Activated CD8-positive, alpha-beta memory T cell treated with anti-CD3 and anti-CD28 coated beads, Interleukin-2, amount 10 ng/mL, durations not matched to agents 7 days and 5 days (primary cell): ENCODE data around the gene CPTP. TPM values are rescaled to one million over a fixed set of nuclear protein-coding genes. Genes with fewer than 3 reads are reported as not detected.
A peak's percentile ranks its signal among the peaks of the same experiment; 100 is the strongest.

Experiments
- ATAC-seq: fragments of 150-1000 bp; cut with Tn5 transposase; one replicate; pipeline ENCODE4 v1.10.0; 2021; ENCODE audit warnings: moderate library complexity
- CTCF ChIA-PET: fragments of 350-600 bp; sonication (Branson Sonifier 250); formaldehyde crosslinking; loops from one replicate; lab custom pipeline; 2021; ENCODE audit warnings: antibody characterized with exemption; lab: Charles Lee
- DNase-seq: peaks from one replicate; pipeline ENCODE4 v3.0.0-alpha.2; 2020
- H3K27ac Mint-ChIP-seq: one replicate; pipeline ENCODE4 v1.8.0; 2021; ENCODE audit warnings: mild to moderate bottlenecking, mixed read lengths
- H3K27me3 Mint-ChIP-seq: one replicate; pipeline ENCODE4 v1.8.0; 2021; ENCODE audit warnings: mixed read lengths
- H3K36me3 Mint-ChIP-seq: one replicate; pipeline ENCODE4 v1.8.0; 2021; ENCODE audit warnings: mild to moderate bottlenecking, mixed read lengths
- H3K4me1 Mint-ChIP-seq: one replicate; pipeline ENCODE4 v1.8.0; 2021; ENCODE audit warnings: mixed read lengths
- H3K4me3 Mint-ChIP-seq: one replicate; pipeline ENCODE4 v1.8.0; 2021; ENCODE audit warnings: mild to moderate bottlenecking, moderate library complexity, mixed read lengths
- H3K9me3 Mint-ChIP-seq: one replicate; pipeline ENCODE4 v1.8.0; 2022; ENCODE audit warnings: low read depth, mixed read lengths
- total RNA-seq, 2 experiments: library from RNA; stranded (reverse); gene quantifications; one replicate each; pipeline ENCODE4 v1.2.3, GENCODE V29; 2021

CPTP gene
- total RNA-seq, 2 experiments from 2014 or later: 17.6 to 18.5 TPM

- H3K4me3 Mint-ChIP-seq: no peak overlapping the region
- CTCF ChIA-PET: interaction anchor here (1.2 to 1.6 kb wide), 3 partner anchors 10 to 173 kb away, joined by 4 to 7 read pairs (median 6); no protein-coding TSS in a partner anchor
These were observed 29.3 kb upstream of the CPTP start for GRCh38 chr1:1295154-1295923.

GRCh38 chr1:1296070-1297061 lies 28.2 kb upstream of the CPTP start:
- CTCF ChIA-PET: interaction anchor here (1.4 kb wide), 1 partner anchor 9 kb away, joined by 4 read pairs; no protein-coding TSS in a partner anchor
- H3K4me1 Mint-ChIP-seq: no peaks in the 10 kb centered on the region
- H3K4me3 Mint-ChIP-seq: no peak overlapping the region
- H3K27ac Mint-ChIP-seq: no peak overlapping the region
- no peaks in the 10 kb centered on the region for H3K9me3 Mint-ChIP-seq
- DNase-seq (no peak), ATAC-seq (no peak)
- H3K36me3 Mint-ChIP-seq: no peaks in the 10 kb centered on the region
- no peaks in the 10 kb centered on the region for H3K27me3 Mint-ChIP-seq

More at GRCh38 chr1:1295154-1295923, 29.3 kb upstream of the CPTP start:
- no peaks in the 10 kb centered on the region for H3K4me1 Mint-ChIP-seq
- ATAC-seq: no peak
- no peak for DNase-seq
- no peaks in the 10 kb centered on the region for H3K27me3 Mint-ChIP-seq
- H3K9me3 Mint-ChIP-seq: no peaks in the 10 kb centered on the region
- no peaks in the 10 kb centered on the region for H3K36me3 Mint-ChIP-seq
- H3K27ac Mint-ChIP-seq: no peak overlapping the region

- H3K4me1 Mint-ChIP-seq: no peaks in the 10 kb centered on the region
- H3K27me3 Mint-ChIP-seq: no peaks in the 10 kb centered on the region
- no peak overlapping the region for H3K27ac Mint-ChIP-seq
- CTCF ChIA-PET: no interaction called here
- ATAC-seq (no peak), DNase-seq (no peak)
- no peaks in the 10 kb centered on the region for H3K36me3 Mint-ChIP-seq
- no peak overlapping the region for H3K4me3 Mint-ChIP-seq
- H3K9me3 Mint-ChIP-seq: no peaks in the 10 kb centered on the region
These were observed 26.7 kb upstream of the CPTP start for GRCh38 chr1:1297802-1298424.

GRCh38 chr1:1298861-1299685 lies 25.5 kb upstream of the CPTP start:
- no peaks in the 10 kb centered on the region for H3K4me1 Mint-ChIP-seq
- CTCF ChIA-PET: interaction anchor here (1.0 to 1.2 kb wide), 2 partner anchors 14 to 142 kb away, joined by 3 read pairs; no protein-coding TSS in a partner anchor
- H3K9me3 Mint-ChIP-seq: no peaks in the 10 kb centered on the region
- no peaks in the 10 kb centered on the region for H3K27me3 Mint-ChIP-seq
- no peak for DNase-seq
- no peak overlapping the region for H3K4me3 Mint-ChIP-seq
- H3K36me3 Mint-ChIP-seq: no peaks in the 10 kb centered on the region
- no peak for ATAC-seq
- no peak overlapping the region for H3K27ac Mint-ChIP-seq

- Mint-ChIP-seq H3K9me3 (no peaks in the 10 kb centered on the region), H3K36me3 (no peaks in the 10 kb centered on the region), H3K4me3 (no peak overlapping the region), H3K27me3 (no peaks in the 10 kb centered on the region), H3K27ac (no peak overlapping the region), H3K4me1 (peaks cover 3% of the 10 kb centered on the region)
- no peak for DNase-seq
- ATAC-seq: peak; percentile 63
- CTCF ChIA-PET: interaction anchor here (1.0 to 1.2 kb wide), 4 partner anchors 13 to 178 kb away, joined by 3 read pairs; no protein-coding TSS in a partner anchor
These were observed 24.8 kb upstream of the CPTP start for GRCh38 chr1:1299686-1300351.

GRCh38 chr1:1300352-1300739 lies 24.3 kb upstream of the CPTP start:
- no peak for ATAC-seq
- no peaks in the 10 kb centered on the region for H3K36me3 Mint-ChIP-seq
- H3K4me1 Mint-ChIP-seq: peaks cover 5% of the 10 kb centered on the region
- CTCF ChIA-PET: interaction anchor here (1.0 to 1.2 kb wide), 4 partner anchors 13 to 178 kb away, joined by 3 read pairs; no protein-coding TSS in a partner anchor
- H3K4me3 Mint-ChIP-seq: no peak overlapping the region
- no peak overlapping the region for H3K27ac Mint-ChIP-seq
- DNase-seq: no peak
- no peaks in the 10 kb centered on the region for H3K27me3 Mint-ChIP-seq
- no peaks in the 10 kb centered on the region for H3K9me3 Mint-ChIP-seq

GRCh38 chr1:1302006-1302430 lies 22.6 kb upstream of the CPTP start:
- CTCF ChIA-PET: no interaction called here
- no peak for ATAC-seq

GRCh38 chr1:1302951-1303509 lies 21.6 kb upstream of the CPTP start:
- Mint-ChIP-seq H3K27me3 (no peaks in the 10 kb centered on the region), H3K4me3 (no peak overlapping the region), H3K9me3 (no peaks in the 10 kb centered on the region), H3K27ac (no peak overlapping the region), H3K36me3 (no peaks in the 10 kb centered on the region), H3K4me1 (peaks cover 19% of the 10 kb centered on the region)
- DNase-seq: no peak
- no peak for ATAC-seq
- CTCF ChIA-PET: no interaction called here

More at GRCh38 chr1:1302006-1302430, 22.6 kb upstream of the CPTP start:
- Mint-ChIP-seq H3K9me3 (no peaks in the 10 kb centered on the region), H3K4me3 (no peak overlapping the region), H3K27ac (no peak overlapping the region), H3K27me3 (no peaks in the 10 kb centered on the region), H3K4me1 (peaks cover 17% of the 10 kb centered on the region), H3K36me3 (no peaks in the 10 kb centered on the region)
- no peak for DNase-seq

- H3K36me3 Mint-ChIP-seq: no peaks in the 10 kb centered on the region
- peaks cover 19% of the 10 kb centered on the region for H3K4me1 Mint-ChIP-seq
- CTCF ChIA-PET: interaction anchor here (2.2 kb wide), 1 partner anchor 181 kb away, joined by 20 read pairs; no protein-coding TSS in a partner anchor
- ATAC-seq (no peak), DNase-seq (no peak)
- no peaks in the 10 kb centered on the region for H3K27me3 Mint-ChIP-seq
- H3K9me3 Mint-ChIP-seq: no peaks in the 10 kb centered on the region
- no peak overlapping the region for H3K27ac Mint-ChIP-seq
- no peak overlapping the region for H3K4me3 Mint-ChIP-seq
These were observed 20.9 kb upstream of the CPTP start for GRCh38 chr1:1303736-1304135.

- no peaks in the 10 kb centered on the region for H3K36me3 Mint-ChIP-seq
- H3K9me3 Mint-ChIP-seq: no peaks in the 10 kb centered on the region
- no peak for ATAC-seq
- CTCF ChIA-PET: interaction anchor here (0.6 to 2.2 kb wide), 12 partner anchors 8 to 241 kb away, joined by 3 to 20 read pairs (median 5); partner anchors contain the start of genes AURKAIP1 and CCNL2
- H3K27ac Mint-ChIP-seq: peak overlapping the region; percentile 92
- DNase-seq: no peak
- H3K27me3 Mint-ChIP-seq: no peaks in the 10 kb centered on the region
- H3K4me3 Mint-ChIP-seq: peak overlapping the region; percentile 85
- peaks cover 19% of the 10 kb centered on the region for H3K4me1 Mint-ChIP-seq
These were observed 20.0 kb upstream of the CPTP start for GRCh38 chr1:1304331-1305299.
